ENCODE measurements around the gene USP20. TPM values are rescaled to one million over a fixed set of nuclear protein-coding genes. Genes with fewer than 3 reads are reported as not detected.

USP20 gene
- total and polyA plus RNA-seq, 8 donors: 7.3 to 52.1 (median 17.1) TPM

DNA sequence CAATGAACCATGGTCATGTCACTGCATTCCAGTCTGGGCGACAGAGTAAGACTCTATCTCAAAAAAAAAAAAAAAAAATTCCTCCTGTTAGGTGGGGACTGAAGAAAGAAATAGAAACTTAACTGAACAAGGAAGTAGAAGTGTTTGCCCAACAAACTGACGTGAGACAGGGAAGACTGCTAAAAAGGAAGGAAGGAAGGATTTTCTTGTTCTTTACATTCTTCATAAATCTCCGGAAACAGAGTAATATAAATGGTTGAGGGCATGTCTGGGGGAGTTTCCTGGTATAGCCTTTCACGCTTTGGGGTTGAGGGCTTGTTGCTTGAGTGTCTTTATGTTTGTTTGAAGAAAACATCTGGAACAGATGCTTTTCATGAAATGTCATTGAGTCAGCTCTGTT lies 29.2 kb upstream of the USP20 start:
- 25 to 45% (median 44%) methylated on average over 4 of the region's 4 CpGs for WGBS, 5 donors
- peak in 1 of 2 donors; percentile 54 for DNase-seq
- peak overlapping the region in 4 of 5 donors; percentile 9 to 84 (median 46) for H3K27ac ChIP-seq
- no peaks in the 10 kb centered on the region for H3K9me3 ChIP-seq
- peaks cover 9 to 48% (median 23%) of the 10 kb centered on the region in 4 donors for H3K4me1 ChIP-seq
- H3K27me3 ChIP-seq: no peaks in the 10 kb centered on the region
- TF ChIP-seq POLR2AphosphoS5 (IDR thresholded peaks at IDR 0.05): peak in 2 of 3 donors; percentile 12 to 33
- no peak for TF ChIP-seq POLR2A (IDR thresholded peaks at IDR 0.05)
- no peak for TF ChIP-seq EP300 (IDR thresholded peaks at IDR 0.05)
- TF ChIP-seq, protein P1, sequence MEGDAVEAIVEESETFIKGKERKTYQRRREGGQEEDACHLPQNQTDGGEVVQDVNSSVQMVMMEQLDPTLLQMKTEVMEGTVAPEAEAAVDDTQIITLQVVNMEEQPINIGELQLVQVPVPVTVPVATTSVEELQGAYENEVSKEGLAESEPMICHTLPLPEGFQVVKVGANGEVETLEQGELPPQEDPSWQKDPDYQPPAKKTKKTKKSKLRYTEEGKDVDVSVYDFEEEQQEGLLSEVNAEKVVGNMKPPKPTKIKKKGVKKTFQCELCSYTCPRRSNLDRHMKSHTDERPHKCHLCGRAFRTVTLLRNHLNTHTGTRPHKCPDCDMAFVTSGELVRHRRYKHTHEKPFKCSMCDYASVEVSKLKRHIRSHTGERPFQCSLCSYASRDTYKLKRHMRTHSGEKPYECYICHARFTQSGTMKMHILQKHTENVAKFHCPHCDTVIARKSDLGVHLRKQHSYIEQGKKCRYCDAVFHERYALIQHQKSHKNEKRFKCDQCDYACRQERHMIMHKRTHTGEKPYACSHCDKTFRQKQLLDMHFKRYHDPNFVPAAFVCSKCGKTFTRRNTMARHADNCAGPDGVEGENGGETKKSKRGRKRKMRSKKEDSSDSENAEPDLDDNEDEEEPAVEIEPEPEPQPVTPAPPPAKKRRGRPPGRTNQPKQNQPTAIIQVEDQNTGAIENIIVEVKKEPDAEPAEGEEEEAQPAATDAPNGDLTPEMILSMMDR (IDR thresholded peaks at IDR 0.05): no peak
- H3K36me3 ChIP-seq: peaks cover 20 to 49% (median 45%) of the 10 kb centered on the region in 4 donors
- intact Hi-C loops (cut with DNase I; ENCODE audit: low total_unique reads): no loop called here
- no peak overlapping the region for H3K4me3 ChIP-seq

DNA sequence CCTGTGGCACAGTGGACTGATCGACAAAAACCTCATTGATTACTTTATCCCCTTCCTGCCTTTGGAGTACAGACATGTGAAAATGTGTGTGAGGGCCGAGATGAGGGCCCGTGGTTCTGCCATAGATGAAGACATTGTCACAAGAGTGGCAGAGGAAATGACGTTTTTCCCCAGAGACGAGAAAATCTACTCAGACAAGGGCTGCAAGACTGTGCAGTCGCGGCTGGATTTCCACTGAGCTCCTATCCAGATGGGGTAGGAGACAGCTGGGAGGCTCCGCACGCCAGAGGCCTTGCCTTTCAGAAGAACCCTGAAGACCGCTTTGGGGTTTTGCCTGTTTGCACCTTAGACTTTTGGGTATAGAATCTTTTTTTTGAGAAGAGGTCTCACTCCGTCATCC lies 25.9 kb upstream of the USP20 start:
- Histone ChIP-seq H3K27me3 (no peaks in the 10 kb centered on the region), H3K9me3 (no peaks in the 10 kb centered on the region), H3K27ac (no peak overlapping the region), H3K4me1 (peaks cover under 1 to 51% (median 17%) of the 10 kb centered on the region in 4 donors), H3K36me3 (peaks cover 27 to 77% (median 74%) of the 10 kb centered on the region in 4 donors), H3K4me3 (no peak overlapping the region)
- WGBS, 5 donors: 84 to 94% (median 85%) methylated on average over 11 of the region's 11 CpGs
- intact Hi-C loops (cut with DNase I; ENCODE audit: low total_unique reads): no loop called here
- TF ChIP-seq POLR2AphosphoS5 (IDR thresholded peaks at IDR 0.05): no peak
- TF ChIP-seq POLR2A (IDR thresholded peaks at IDR 0.05): no peak
- TF ChIP-seq, protein P1 (IDR thresholded peaks at IDR 0.05): no peak
- TF ChIP-seq EP300 (IDR thresholded peaks at IDR 0.05): no peak
- no peak for DNase-seq

DNA sequence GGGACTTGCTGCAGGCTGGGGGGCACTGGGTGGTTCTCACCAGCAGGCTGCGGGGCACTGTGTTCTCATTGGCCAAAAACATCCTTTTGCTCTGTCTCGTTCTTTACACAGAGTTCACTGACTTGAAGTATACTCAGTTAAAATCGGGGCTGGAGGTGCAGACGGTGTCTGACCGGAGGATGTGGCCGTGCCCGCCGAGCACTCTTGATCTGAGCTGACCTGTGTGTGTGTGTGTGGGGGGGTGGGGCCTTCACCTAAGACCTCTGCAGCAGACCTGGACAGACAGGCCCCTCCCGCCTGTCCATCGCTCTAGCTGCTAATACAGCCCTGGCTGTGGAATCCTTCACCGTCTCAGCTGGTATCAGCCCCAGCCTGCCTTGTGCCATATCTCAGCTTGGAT lies 25.1 kb upstream of the USP20 start:
- no peak overlapping the region for H3K27ac ChIP-seq
- intact Hi-C loops (cut with DNase I; ENCODE audit: low total_unique reads): no loop called here
- H3K4me3 ChIP-seq: no peak overlapping the region
- DNase-seq: no peak
- peaks cover 27 to 84% (median 82%) of the 10 kb centered on the region in 4 donors for H3K36me3 ChIP-seq
- no peak for TF ChIP-seq POLR2A (IDR thresholded peaks at IDR 0.05)
- TF ChIP-seq, protein P1 (IDR thresholded peaks at IDR 0.05): no peak
- TF ChIP-seq EP300 (IDR thresholded peaks at IDR 0.05): no peak
- no peak for TF ChIP-seq POLR2AphosphoS5 (IDR thresholded peaks at IDR 0.05)
- H3K27me3 ChIP-seq: no peaks in the 10 kb centered on the region
- H3K4me1 ChIP-seq: peaks cover 0 to 44% (median 16%) of the 10 kb centered on the region in 4 donors
- WGBS, 5 donors: 89 to 94% (median 91%) methylated on average over 8 to 11 of the region's 11 CpGs
- H3K9me3 ChIP-seq: no peaks in the 10 kb centered on the region

DNA sequence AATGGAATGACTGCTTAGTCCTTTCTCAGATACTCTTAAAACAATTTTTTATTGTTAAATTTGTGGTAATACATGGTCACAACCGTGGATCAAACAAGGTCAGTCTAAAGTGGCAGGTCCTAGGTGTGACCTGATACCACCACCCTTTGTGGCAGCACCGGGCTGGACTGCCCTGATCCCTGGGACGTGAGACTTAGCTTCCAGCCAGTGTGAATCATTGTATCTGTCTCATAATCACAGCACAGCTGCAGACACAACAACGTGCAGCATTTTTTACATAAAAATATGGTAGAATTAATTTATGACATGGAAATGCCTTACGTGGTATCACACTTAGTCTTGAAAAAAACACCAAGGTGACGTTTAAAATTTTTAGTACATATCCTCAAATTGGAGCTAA lies 24.5 kb upstream of the USP20 start:
- Histone ChIP-seq H3K27me3 (no peaks in the 10 kb centered on the region), H3K9me3 (no peaks in the 10 kb centered on the region), H3K4me3 (no peak overlapping the region), H3K36me3 (peaks cover 33 to 90% (median 85%) of the 10 kb centered on the region in 4 donors), H3K4me1 (peaks cover 0 to 37% (median 12%) of the 10 kb centered on the region in 4 donors), H3K27ac (no peak overlapping the region)
- no peak for TF ChIP-seq EP300 (IDR thresholded peaks at IDR 0.05)
- TF ChIP-seq, protein P1 (IDR thresholded peaks at IDR 0.05): no peak
- no peak for TF ChIP-seq POLR2AphosphoS5 (IDR thresholded peaks at IDR 0.05)
- no peak for TF ChIP-seq POLR2A (IDR thresholded peaks at IDR 0.05)
- intact Hi-C loops (cut with DNase I; ENCODE audit: low total_unique reads): no loop called here
- DNase-seq: no peak
- WGBS, 5 donors: 68 to 78% (median 70%) methylated on average over 6 of the region's 6 CpGs

Measured in stomach (tissue), 9 donors.